H1 (cell line): ENCODE results near the gene PPIG. TPM values are rescaled to one million over a fixed set of nuclear protein-coding genes. Genes with fewer than 3 reads are reported as not detected.

ENCODE experiments used
- CTCF ChIA-PET: fragments of 300-600 bp; sonication (Branson Sonifier 250); formaldehyde crosslinking; loops from one replicate; lab custom pipeline; 2021; ENCODE audit not compliant: partially characterized antibody; lab: Charles Lee
- POLR2A ChIA-PET: fragments of 300-600 bp; sonication (Branson Sonifier 250); formaldehyde crosslinking; loops from one replicate; lab custom pipeline; 2021; ENCODE audit warnings: inconsistent platforms; ENCODE audit not compliant: partially characterized antibody; lab: Charles Lee
- DNase-seq, 2 experiments: peaks; one replicate each; pipeline versions ENCODE4 v3.0.0 to v3.0.0-alpha.2; 2010 to 2022; ENCODE audit warnings: low spot score in 2 of 2, low read depth in 1 of 2, mixed read lengths in 1 of 2
- FAIRE-seq: peaks from 2 replicates; lab custom pipeline; 2011; peaks lifted over from hg19 to GRCh38; lab: Jason Lieb, UNC
- H2AFZ ChIP-seq: 2 replicates; pipeline ENCODE4 v1.8.1; 2012; ENCODE audit warnings: low read length, inconsistent platforms
- H2AK5ac ChIP-seq: 2 replicates; pipeline ENCODE4 v1.6.1; 2013; ENCODE audit warnings: low read depth, low read length
- H2BK120ac ChIP-seq: replicated peaks from 2 replicates; pipeline ENCODE3; 2013; ENCODE audit warnings: low read depth, low read length, inconsistent platforms
- H2BK12ac ChIP-seq: 2 replicates; pipeline ENCODE4 v1.6.1; 2013; ENCODE audit warnings: low read depth, low read length
- H2BK15ac ChIP-seq: 2 replicates; pipeline ENCODE4 v1.6.1; 2013; ENCODE audit warnings: low read length
- H2BK20ac ChIP-seq: 2 replicates; pipeline ENCODE4 v1.6.1; 2013; ENCODE audit warnings: low read length
- H2BK5ac ChIP-seq: 2 replicates; pipeline ENCODE4 v1.6.1; 2013; ENCODE audit warnings: low read depth, low read length
- H3K14ac ChIP-seq: 2 replicates; pipeline ENCODE4 v1.6.1; 2013; ENCODE audit warnings: inconsistent platforms; ENCODE audit not compliant: insufficient read length
- H3K18ac ChIP-seq: 2 replicates; pipeline ENCODE4 v1.6.1; 2013; ENCODE audit warnings: low read length; ENCODE audit errors: extremely low read depth
- H3K23ac ChIP-seq: 2 replicates; pipeline ENCODE4 v1.6.1; 2013; ENCODE audit warnings: inconsistent platforms; ENCODE audit not compliant: insufficient read length
- H3K23me2 ChIP-seq: 2 replicates; pipeline ENCODE4 v1.6.1; 2013; ENCODE audit warnings: low read depth, low read length
- H3K27ac ChIP-seq: 2 replicates; pipeline ENCODE4 v1.6.1; 2011; ENCODE audit warnings: low read depth, low read length, inconsistent platforms
- H3K27me3 ChIP-seq, 4 experiments: replicated peaks in 1 of 4; 1 replicate in 1 of 4; 2 replicates in 3 of 4; pipeline versions ENCODE4 v1.6.1 to v1.8.1; 2011 to 2013; ENCODE audit warnings: low read length in 3 of 4, mild to moderate bottlenecking in 3 of 4, inconsistent platforms in 2 of 4, mixed read lengths in 2 of 4, moderate library complexity in 1 of 4; ENCODE audit not compliant: control insufficient read depth in 3 of 4, insufficient read depth in 3 of 4; ENCODE audit errors: extremely low read depth in 1 of 4
- H3K36me3 ChIP-seq, 4 experiments: 2 replicates each; pipeline versions ENCODE4 v1.6.1 to v1.8.1; 2011 to 2013; ENCODE audit warnings: mild to moderate bottlenecking in 4 of 4, low read length in 3 of 4, moderate library complexity in 2 of 4, control low read depth in 1 of 4, inconsistent platforms in 1 of 4; ENCODE audit not compliant: insufficient read depth in 4 of 4, control insufficient read depth in 2 of 4
- H3K4ac ChIP-seq: replicated peaks from 2 replicates; pipeline ENCODE3; 2013; ENCODE audit warnings: low read length, low read depth, mixed read lengths, inconsistent platforms; ENCODE audit not compliant: insufficient read length
- H3K4me1 ChIP-seq, 4 experiments: replicated peaks in 1 of 4; 1 replicate in 1 of 4; 2 replicates in 3 of 4; pipeline versions ENCODE4 v1.6.1 to v1.8.1; 2011 to 2013; ENCODE audit warnings: low read length in 3 of 4, inconsistent platforms in 2 of 4, mixed read lengths in 1 of 4; ENCODE audit not compliant: insufficient read depth in 4 of 4, control insufficient read depth in 3 of 4
- H3K4me2 ChIP-seq, 2 experiments: 2 replicates each; pipeline versions ENCODE4 v1.6.1 to v1.8.1; 2011 to 2013; ENCODE audit warnings: low read depth in 2 of 2, low read length in 2 of 2, control low read depth in 1 of 2, inconsistent platforms in 1 of 2, mild to moderate bottlenecking in 1 of 2; ENCODE audit not compliant: insufficient read depth in 1 of 2
- H3K4me3 ChIP-seq, 4 experiments: fragments of 200-600, 300-600 bp in 1 of 4; sonication (generic), shearing (Covaris generic), sonication (Bioruptor Twin) in 1 of 4; 2 replicates each; pipeline versions ENCODE4 v1.5.1 to v1.8.1; 2011 to 2016; ENCODE audit warnings: low read length in 4 of 4, low read depth in 3 of 4, control low read depth in 2 of 4, inconsistent platforms in 2 of 4, mild to moderate bottlenecking in 2 of 4, mixed read lengths in 1 of 4, moderate library complexity in 1 of 4; ENCODE audit not compliant: insufficient read depth in 2 of 4; ENCODE audit errors: extremely low read depth in 1 of 4
- H3K56ac ChIP-seq: replicated peaks from 2 replicates; pipeline ENCODE3; 2013; ENCODE audit warnings: low read depth, mild to moderate bottlenecking, mixed read lengths, low read length, inconsistent platforms; ENCODE audit not compliant: insufficient read length
- H3K79me1 ChIP-seq: 2 replicates; pipeline ENCODE4 v1.6.1; 2013; ENCODE audit warnings: low read depth, low read length, control low read depth
- H3K79me2 ChIP-seq, 2 experiments: 2 replicates each; pipeline versions ENCODE4 v1.6.1 to v1.8.1; 2012 to 2013; ENCODE audit warnings: low read length in 2 of 2, mild to moderate bottlenecking in 2 of 2, inconsistent platforms in 1 of 2; ENCODE audit not compliant: insufficient read depth in 2 of 2, control insufficient read depth in 1 of 2
- H3K9ac ChIP-seq, 4 experiments: replicated peaks in 1 of 4; 1 replicate in 1 of 4; 2 replicates in 3 of 4; pipeline versions ENCODE4 v1.6.1 to v1.8.1; 2011 to 2013; ENCODE audit warnings: low read depth in 3 of 4, low read length in 3 of 4, control low read depth in 2 of 4, mild to moderate bottlenecking in 2 of 4, moderate library complexity in 2 of 4, inconsistent platforms in 1 of 4; ENCODE audit errors: extremely low read depth in 1 of 4
- H3K9me3 ChIP-seq, 2 experiments: 2 replicates each; pipeline versions ENCODE4 v1.6.1 to v1.8.1; 2012 to 2013; ENCODE audit warnings: mild to moderate bottlenecking in 2 of 2, moderate library complexity in 2 of 2, control low read depth in 1 of 2, inconsistent platforms in 1 of 2, low read depth in 1 of 2, low read length in 1 of 2, mixed read lengths in 1 of 2; ENCODE audit not compliant: insufficient read depth in 2 of 2
- H4K20me1 ChIP-seq, 2 experiments: replicated peaks in 1 of 2; 2 replicates each; pipeline versions ENCODE3 to v1.8.1; 2011 to 2013; ENCODE audit warnings: inconsistent platforms in 2 of 2, low read length in 2 of 2, mild to moderate bottlenecking in 1 of 2; ENCODE audit not compliant: insufficient read depth in 2 of 2, control insufficient read depth in 1 of 2
- H4K5ac ChIP-seq: 2 replicates; pipeline ENCODE4 v1.6.1; 2013; ENCODE audit warnings: low read length, low read depth, mixed read lengths, inconsistent platforms; ENCODE audit not compliant: insufficient read length
- H4K8ac ChIP-seq: 2 replicates; pipeline ENCODE4 v1.8.0; 2013; ENCODE audit warnings: mild to moderate bottlenecking, moderate library complexity, low read length, inconsistent platforms; ENCODE audit not compliant: insufficient read depth; ENCODE audit errors: extremely low read depth
- H4K91ac ChIP-seq: replicated peaks from 2 replicates; pipeline ENCODE3; 2013; ENCODE audit warnings: low read length, mixed read lengths, inconsistent platforms; ENCODE audit not compliant: insufficient read length
- CBX8 ChIP-seq: fragments of 300-800, 300-1000 bp; sonication (generic); IDR thresholded peaks from 2 replicates; pipeline ENCODE4 v1.7.1; 2016; ENCODE audit warnings: low read depth, low read length, borderline replicate concordance
- CTCF ChIP-seq, 3 experiments: IDR thresholded peaks; 1 replicate in 2 of 3; 2 replicates in 1 of 3; pipeline versions ENCODE4 v1.5.1 to v1.6.1; 2011; ENCODE audit warnings: low read length in 3 of 3, mild to moderate bottlenecking in 3 of 3, inconsistent platforms in 2 of 3, low read depth in 1 of 3, moderate library complexity in 1 of 3; ENCODE audit not compliant: insufficient read depth in 1 of 3; ENCODE audit errors: control extremely low read depth in 1 of 3
- JUN ChIP-seq: IDR thresholded peaks from 2 replicates; pipeline ENCODE4 v1.6.1; 2011; ENCODE audit warnings: low read depth, mild to moderate bottlenecking, improper control_type of control experiment, low read length
- MAX ChIP-seq: IDR thresholded peaks from 2 replicates; pipeline ENCODE4 v1.6.1; 2012; ENCODE audit warnings: inconsistent platforms
- POLR2A ChIP-seq, 2 experiments: IDR thresholded peaks; 1 replicate in 1 of 2; 2 replicates in 1 of 2; pipeline ENCODE4 v1.6.1; 2011; ENCODE audit warnings: low read depth in 2 of 2, low read length in 2 of 2, mild to moderate bottlenecking in 2 of 2; ENCODE audit errors: control extremely low read depth in 1 of 2
- RFX5 ChIP-seq: IDR thresholded peaks from 2 replicates; pipeline ENCODE4 v1.6.1; 2011; ENCODE audit warnings: low read depth, low read length, improper control_type of control experiment, borderline replicate concordance
- SIX5 ChIP-seq: IDR thresholded peaks from 2 replicates; pipeline ENCODE4 v1.6.1; 2011; ENCODE audit warnings: mild to moderate bottlenecking, low read depth, low read length
- WGBS, 2 experiments: shearing (Covaris generic) in 1 of 2; methylation state at CpG; one replicate each; pipeline versions ENCODE4 v1.1.6 to v1.1.7; 2013 to 2015; ENCODE audit warnings: low lambda C conversion rate in 2 of 2, mixed read lengths in 2 of 2, inconsistent platforms in 1 of 2, low coverage in 1 of 2, missing lambda C conversion rate in 1 of 2; ENCODE audit not compliant: insufficient replicate concordance in 2 of 2, insufficient coverage in 1 of 2, insufficient read length in 1 of 2; ENCODE audit errors: extremely low coverage in 1 of 2, missing lambda C conversion rate in 1 of 2; 5-methylcytosine and 5-hydroxymethylcytosine counted together
- polyA plus RNA-seq, 7 experiments: library from polyadenylated mRNA; depleted of rRNA in 3 of 7; stranded (reverse) in 5 of 7; unstranded in 2 of 7; fragments of >200 nt in 5 of 7; fragments of 200-250 nt in 2 of 7; gene quantifications; 1 replicate in 5 of 7; 2 replicates in 1 of 7; 4 replicates in 1 of 7; pipeline versions ENCODE4 v1.2.1 to v1.2.3, GENCODE V29; 2011 to 2013; ENCODE audit warnings: missing spikeins in 2 of 7, mixed read lengths in 2 of 7
- total RNA-seq: library from RNA; stranded (reverse); fragmentation: NEBNext Ultra II Directional; extraction: Animal tissue kit (Norgen Biotek cat#: 25700); gene quantifications from 2 replicates; pipeline ENCODE4 v1.2.1, GENCODE V29; 2021

The PPIG gene
- total and polyA plus RNA-seq, 2 of the 8 experiments (the other 6 are each of a cell fraction or from before 2014, with no cell fraction given) = 14.7 to 71.0 TPM

GRCh38 chr2:169690958-169691357, 106.8 kb downstream of the PPIG start:
- Histone ChIP-seq H4K5ac (no peak overlapping the region), H3K4ac (no peak overlapping the region), H4K91ac (no peak overlapping the region), H2BK5ac (no peak overlapping the region), H2BK20ac (no peak overlapping the region), H2BK120ac (no peak overlapping the region), H3K79me2 (no peaks in the 10 kb centered on the region), H3K79me1 (no peaks in the 10 kb centered on the region), H3K23ac (no peak overlapping the region), H2BK15ac (no peak overlapping the region), H4K20me1 (no peaks in the 10 kb centered on the region), H2AFZ (no peak overlapping the region), H3K9me3 (peaks cover 0 to 2% of the 10 kb centered on the region in 2 experiments; a peak in 1 of 4 replicates), H2BK12ac (no peak overlapping the region), H3K4me3 (no peak overlapping the region), H3K27ac (no peak overlapping the region), H3K23me2 (peaks cover 5% of the 10 kb centered on the region), H3K4me1 (peaks cover 0 to 1% (median 0%) of the 10 kb centered on the region in 4 experiments; a peak in 1 of 7 replicates), H3K36me3 (no peaks in the 10 kb centered on the region; a peak in 2 of 8 replicates), H3K18ac (no peak overlapping the region), H4K8ac (no peak overlapping the region), H2AK5ac (no peak overlapping the region), H3K14ac (no peak overlapping the region), H3K9ac (no peak overlapping the region), H3K27me3 (no peaks in the 10 kb centered on the region), H3K56ac (no peak overlapping the region), H3K4me2 (no peak overlapping the region)
- WGBS, 2 experiments = 83% methylated on average over 1 of the region's 1 CpG; no CpG with 5 or more reads in 1 of the 2 experiments
- no peak for TF ChIP-seq CTCF (IDR thresholded peaks at IDR 0.05; ENCODE audit: control extremely low read depth in 1 of 3, insufficient read depth in 1 of 3, low read depth in 1 of 3, low read length in 3 of 3)
- no peak for TF ChIP-seq CBX8
- TF ChIP-seq POLR2A (IDR thresholded peaks at IDR 0.05; ENCODE audit: control extremely low read depth in 1 of 2, low read depth in 2 of 2, low read length in 2 of 2) = no peak
- no peak for TF ChIP-seq SIX5
- TF ChIP-seq RFX5 = no peak
- TF ChIP-seq JUN = no peak
- TF ChIP-seq MAX = no peak
- DNase-seq (no peak), FAIRE-seq (no peak)
- CTCF ChIA-PET = no interaction called here
- POLR2A ChIA-PET = no interaction called here
